ENCODE results near the gene GALNT17.

GRCh38 chr7:71332207-71332606 lies 200.3 kb downstream of the GALNT17 start:
- no peak for TF ChIP-seq CTCF (IDR thresholded peaks at IDR 0.05; ENCODE audit: low read length)
- TF ChIP-seq EZH2 (optimal IDR thresholded peaks at IDR 0.05; ENCODE audit: low read depth, low read length), result no peak
- TF ChIP-seq EZH2phosphoT487 (IDR thresholded peaks at IDR 0.05; ENCODE audit: low read length), result no peak
